GM21576 (cell line): ENCODE measurements around the gene CYB561D1.
A peak's percentile ranks its signal among the peaks of the same experiment; 100 is the strongest.

ENCODE experiments used
- ATAC-seq: cut with Tn5 transposase; IDR thresholded peaks from one replicate; pipeline ENCODE4 v1.9.1; 2021; ENCODE audit warnings: mild to moderate bottlenecking, moderate library complexity; ENCODE audit not compliant: unreplicated experiment

Gene CYB561D1

DNA sequence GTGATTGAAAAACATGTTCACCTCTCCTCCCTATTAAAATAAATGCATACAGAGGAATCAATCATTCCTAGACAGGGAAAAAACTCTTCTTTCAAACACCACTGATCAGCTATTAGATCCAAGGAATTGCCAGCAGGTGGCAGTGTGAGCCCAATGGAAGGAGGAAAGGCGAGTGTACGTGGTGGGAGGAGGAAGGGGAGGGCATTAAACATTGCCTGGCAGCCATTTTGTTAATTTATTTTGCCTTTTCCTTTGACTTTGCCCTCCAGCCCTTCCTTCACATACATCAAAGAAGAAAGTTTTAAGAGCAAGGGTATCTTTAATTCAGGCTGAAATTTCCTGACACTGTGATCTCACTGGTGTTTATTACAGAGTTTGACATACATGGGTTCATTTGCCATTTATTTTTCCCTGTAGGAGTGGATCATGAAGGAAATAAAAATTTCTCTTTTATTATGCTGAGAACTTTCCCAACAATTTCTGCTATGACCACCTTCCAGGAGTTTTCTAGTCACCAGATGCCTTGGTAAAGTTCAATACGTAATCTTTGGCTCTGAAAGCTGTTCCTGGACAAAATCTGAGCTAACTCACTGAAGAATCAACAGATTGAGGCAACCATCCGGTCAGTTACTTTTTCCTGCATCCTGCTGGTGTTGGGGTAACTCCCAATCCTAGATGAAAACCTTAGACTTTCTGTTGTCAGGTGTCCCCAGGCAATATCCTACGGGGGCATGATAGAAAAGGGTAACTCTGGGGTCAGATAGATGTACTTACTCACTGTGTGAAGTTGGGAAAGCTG lies 52.6 kb downstream of the CYB561D1 start:
- ATAC-seq, result peak; percentile 42

DNA sequence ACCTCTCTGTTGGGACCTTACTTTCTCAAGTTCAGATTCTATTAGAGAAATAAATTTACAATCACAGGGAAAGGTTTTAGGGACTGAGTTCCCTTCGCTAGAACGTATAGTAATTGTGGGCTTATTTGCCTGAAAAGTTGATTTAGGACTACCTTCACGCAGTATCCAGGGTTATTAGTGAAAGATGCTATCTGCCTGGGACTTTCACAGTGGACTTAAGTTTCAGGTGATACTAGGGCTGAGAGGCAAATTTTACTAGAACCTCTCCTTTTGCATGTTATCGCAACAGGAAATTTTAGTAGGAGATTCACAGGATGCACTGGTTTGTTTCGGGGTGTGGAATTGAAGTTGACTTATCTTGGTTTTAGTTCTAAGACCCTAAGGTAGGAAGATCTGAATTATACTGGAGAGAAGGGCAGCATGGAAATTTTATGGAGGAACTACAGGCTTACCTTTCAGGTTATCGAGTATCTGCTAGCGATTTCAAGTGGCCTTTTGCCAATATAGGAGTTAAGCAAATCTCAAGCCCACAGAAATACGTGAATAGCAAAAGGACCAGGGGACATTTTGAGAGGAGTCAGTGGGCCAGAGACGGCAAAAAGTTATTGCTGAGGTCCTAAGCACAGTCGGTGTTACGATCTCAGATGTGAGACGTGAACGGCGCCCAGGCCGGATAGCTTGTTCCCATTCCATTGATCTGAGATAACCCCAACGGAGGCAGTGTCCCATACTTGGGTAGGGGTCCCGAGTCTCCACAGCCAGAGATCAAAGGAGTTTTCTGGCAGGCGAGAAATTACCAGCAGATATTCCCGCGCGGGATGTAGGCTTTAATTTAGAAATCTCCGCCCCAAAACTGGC lies 53.8 kb downstream of the CYB561D1 start:
- ATAC-seq, result peak; percentile 10

GRCh38 chr1:109548321-109549267 lies 54.7 kb downstream of the CYB561D1 start, which contains the start of gene GNAI3:
GNAI3 (plus strand) TSS chr1:109548615; CDS start chr1:109548721, 106 bp downstream.
- ATAC-seq, result peak; percentile 89
